H9 (cell line): Measurements from ENCODE around the gene MTA1. TPM values are rescaled to one million over a fixed set of nuclear protein-coding genes. Genes with fewer than 3 reads are reported as not detected.

Source experiments
- DNase-seq: peaks from one replicate; pipeline ENCODE4 v3.0.0-alpha.2; 2017
- H2AFZ ChIP-seq: one replicate; pipeline ENCODE4 v1.6.1; 2013; ENCODE audit warnings: mild to moderate bottlenecking, low read length, control low read depth, moderate library complexity
- H2AK5ac ChIP-seq: 2 replicates; pipeline ENCODE4 v1.6.1; 2013; ENCODE audit warnings: low read length, control low read depth, mixed read lengths; ENCODE audit not compliant: insufficient read length
- H2BK120ac ChIP-seq: one replicate; pipeline ENCODE4 v1.6.1; 2013; ENCODE audit warnings: low read depth, mild to moderate bottlenecking, low read length, control low read depth, inconsistent platforms; ENCODE audit not compliant: poor library complexity, severe bottlenecking
- H2BK12ac ChIP-seq: 2 replicates; pipeline ENCODE4 v1.6.1; 2013; ENCODE audit warnings: low read length, control low read depth, mixed read lengths, low read depth; ENCODE audit not compliant: insufficient read length
- H2BK15ac ChIP-seq: 2 replicates; pipeline ENCODE4 v1.6.1; 2013; ENCODE audit warnings: low read depth, low read length, control low read depth
- H2BK20ac ChIP-seq: one replicate; pipeline ENCODE4 v1.6.1; 2013; ENCODE audit warnings: low read depth, mild to moderate bottlenecking, low read length, control low read depth, inconsistent platforms; ENCODE audit not compliant: poor library complexity, severe bottlenecking
- H2BK5ac ChIP-seq: 2 replicates; pipeline ENCODE4 v1.6.1; 2013; ENCODE audit warnings: low read length, control low read depth, mixed read lengths; ENCODE audit not compliant: insufficient read length
- H3K14ac ChIP-seq: 2 replicates; pipeline ENCODE4 v1.6.1; 2013; ENCODE audit warnings: low read length, control low read depth; ENCODE audit not compliant: insufficient read depth
- H3K18ac ChIP-seq: 2 replicates; pipeline ENCODE4 v1.6.1; 2013; ENCODE audit warnings: low read depth, mild to moderate bottlenecking, mixed read lengths, low read length, control low read depth; ENCODE audit not compliant: insufficient read length
- H3K23ac ChIP-seq: 2 replicates; pipeline ENCODE4 v1.6.1; 2013; ENCODE audit warnings: low read length, control low read depth, mixed read lengths, low read depth; ENCODE audit not compliant: insufficient read length
- H3K23me2 ChIP-seq: 2 replicates; pipeline ENCODE4 v1.6.1; 2013; ENCODE audit warnings: low read depth, mild to moderate bottlenecking, mixed read lengths, low read length, control low read depth; ENCODE audit not compliant: insufficient read length, poor library complexity, severe bottlenecking
- H3K27ac ChIP-seq: 2 replicates; pipeline ENCODE4 v1.5.1; 2013; ENCODE audit warnings: low read length, control low read depth, mixed read lengths, low read depth; ENCODE audit not compliant: insufficient read length
- H3K27me3 ChIP-seq: 2 replicates; pipeline ENCODE4 v1.6.1; 2013; ENCODE audit warnings: low read length, control low read depth, inconsistent platforms; ENCODE audit not compliant: insufficient read depth
- H3K4ac ChIP-seq: 2 replicates; pipeline ENCODE4 v1.6.1; 2013; ENCODE audit warnings: low read depth, mild to moderate bottlenecking, control low read depth, inconsistent platforms, low read length, moderate library complexity
- H3K4me1 ChIP-seq: 2 replicates; pipeline ENCODE4 v1.6.1; 2013; ENCODE audit warnings: low read length, control low read depth, inconsistent platforms; ENCODE audit not compliant: insufficient read depth
- H3K4me2 ChIP-seq: 2 replicates; pipeline ENCODE4 v1.6.1; 2013; ENCODE audit warnings: low read length, control low read depth, mixed read lengths; ENCODE audit not compliant: insufficient read length, insufficient read depth
- H3K56ac ChIP-seq: 2 replicates; pipeline ENCODE4 v1.6.1; 2013; ENCODE audit warnings: low read depth, mild to moderate bottlenecking, mixed read lengths, low read length, control low read depth; ENCODE audit not compliant: insufficient read length
- H3K79me1 ChIP-seq: 2 replicates; pipeline ENCODE4 v1.6.1; 2013; ENCODE audit warnings: low read depth, mild to moderate bottlenecking, moderate library complexity, low read length, control low read depth, inconsistent platforms; ENCODE audit not compliant: insufficient read depth, poor library complexity, severe bottlenecking
- H3K79me2 ChIP-seq: 2 replicates; pipeline ENCODE4 v1.6.1; 2013; ENCODE audit warnings: low read length, control low read depth, inconsistent platforms; ENCODE audit not compliant: insufficient read depth
- H3K9ac ChIP-seq: 2 replicates; pipeline ENCODE4 v1.6.1; 2013; ENCODE audit warnings: low read length, control low read depth, mixed read lengths; ENCODE audit not compliant: insufficient read length; ENCODE audit errors: extremely low read depth
- H3K9me3 ChIP-seq: one replicate; pipeline ENCODE4 v1.6.1; 2013; ENCODE audit warnings: low read depth, low read length, inconsistent platforms; ENCODE audit not compliant: control insufficient read depth
- H3T11ph ChIP-seq: one replicate; pipeline ENCODE4 v1.6.1; 2013; ENCODE audit warnings: mild to moderate bottlenecking, low read length, control low read depth, inconsistent platforms
- H4K20me1 ChIP-seq: one replicate; pipeline ENCODE4 v1.6.1; 2013; ENCODE audit not compliant: control insufficient read depth, insufficient read length, insufficient read depth
- H4K5ac ChIP-seq: 2 replicates; pipeline ENCODE4 v1.6.1; 2013; ENCODE audit warnings: low read depth, mild to moderate bottlenecking, mixed read lengths, low read length, control low read depth; ENCODE audit not compliant: insufficient read length
- H4K8ac ChIP-seq: replicated peaks from 2 replicates; pipeline ENCODE4 v1.6.1; 2013; ENCODE audit warnings: low read length, control low read depth, mixed read lengths, low read depth; ENCODE audit not compliant: insufficient read length
- H4K91ac ChIP-seq: 2 replicates; pipeline ENCODE4 v1.6.1; 2013; ENCODE audit warnings: low read depth, mild to moderate bottlenecking, moderate library complexity, mixed read lengths, low read length, control low read depth; ENCODE audit not compliant: insufficient read length
- H3K27ac Mint-ChIP-seq, 3 experiments: 2 replicates in 2 of 3; 3 replicates in 1 of 3; pipeline ENCODE4 v1.8.0; 2020 to 2021; ENCODE audit warnings: mixed read lengths in 3 of 3, mild to moderate bottlenecking in 1 of 3, moderate library complexity in 1 of 3
- H3K27me3 Mint-ChIP-seq: 2 replicates; pipeline ENCODE4 v1.8.0; 2021; ENCODE audit warnings: low read depth, mild to moderate bottlenecking, moderate library complexity, mixed read lengths
- H3K36me3 Mint-ChIP-seq, 3 experiments: 2 replicates in 2 of 3; 3 replicates in 1 of 3; pipeline ENCODE4 v1.8.0; 2020 to 2021; ENCODE audit warnings: low read depth in 3 of 3, mixed read lengths in 3 of 3; ENCODE audit not compliant: insufficient read depth in 1 of 3
- H3K4me1 Mint-ChIP-seq, 2 experiments: 2 replicates each; pipeline ENCODE4 v1.8.0; 2020; ENCODE audit warnings: mixed read lengths in 2 of 2
- H3K4me3 Mint-ChIP-seq, 2 experiments: 2 replicates in 1 of 2; 3 replicates in 1 of 2; pipeline ENCODE4 v1.8.0; 2020 to 2021; ENCODE audit warnings: mild to moderate bottlenecking in 2 of 2, mixed read lengths in 2 of 2, moderate library complexity in 1 of 2
- H3K9me3 Mint-ChIP-seq, 2 experiments: 2 replicates in 1 of 2; 3 replicates in 1 of 2; pipeline ENCODE4 v1.8.0; 2020; ENCODE audit warnings: mild to moderate bottlenecking in 2 of 2, mixed read lengths in 2 of 2, moderate library complexity in 1 of 2
- WGBS: extraction: QIAGEN DNeasy Blood & Tissue Kit; methylation state at CpG from one replicate; pipeline ENCODE4 v1.1.7; 2013; ENCODE audit warnings: missing lambda C conversion rate, low lambda C conversion rate, mixed read lengths; ENCODE audit not compliant: insufficient read length; ENCODE audit errors: extremely low coverage; 5-methylcytosine and 5-hydroxymethylcytosine counted together
- total RNA-seq: library from RNA; stranded (reverse); gene quantifications from 2 replicates; pipeline ENCODE4 v1.2.1, GENCODE V29; 2021
- TF ChIP-seq, protein P1 (sequence below): fragments of 200-600 bp; sonication (generic); conservative IDR thresholded peaks from 3 replicates; pipeline ENCODE4 v1.8.0; 2021; ENCODE audit warnings: antibody characterized with exemption, mild to moderate bottlenecking

MTA1 gene
- total RNA-seq, 1 experiment from 2014 or later = 230 TPM

DNA sequence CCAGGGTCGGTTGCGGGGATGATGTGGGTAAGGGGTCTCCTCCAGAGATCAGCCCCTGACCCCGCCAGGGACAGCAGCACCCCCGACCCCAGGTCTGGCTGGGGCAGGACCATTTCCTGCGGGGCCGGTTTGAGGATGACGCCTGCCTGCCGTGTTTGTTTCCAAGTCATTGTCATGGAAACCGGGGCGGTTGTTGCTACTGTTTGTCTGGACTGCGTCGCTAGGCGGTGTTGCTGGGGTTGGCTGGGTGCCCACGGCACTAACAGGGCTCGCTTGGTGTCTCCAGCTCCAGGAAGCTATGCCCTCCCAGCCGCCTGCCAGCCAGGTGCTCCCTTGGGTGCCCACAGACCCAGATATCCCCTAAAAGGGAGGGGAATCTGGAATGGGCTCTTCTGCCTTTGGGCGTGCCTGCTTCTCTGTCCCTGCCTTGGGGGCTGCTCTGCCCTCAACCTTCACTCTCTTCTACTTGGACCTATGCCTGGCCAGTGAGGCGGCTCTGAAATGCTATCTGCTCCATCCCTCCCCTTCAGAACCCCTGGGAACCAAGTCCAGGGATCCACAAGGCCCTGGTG is 62.3 kb downstream of the MTA1 start:
- peak overlapping the region; percentile 93 for H3K4ac ChIP-seq
- peak overlapping the region; percentile 91 for H3K18ac ChIP-seq
- DNase-seq = peak; percentile 92
- no peak overlapping the region for H2BK15ac ChIP-seq
- H4K8ac ChIP-seq = no peak overlapping the region
- no peak overlapping the region for H2BK5ac ChIP-seq
- peak overlapping the region; percentile 71 for H3T11ph ChIP-seq
- H3K27ac ChIP-seq = no peak overlapping the region
- no CpG with 5 or more reads among the region's 18 CpGs for WGBS
- peaks cover 35% of the 10 kb centered on the region for H3K27me3 ChIP-seq
- H4K91ac ChIP-seq = peak overlapping the region; percentile 86
- H4K5ac ChIP-seq = peak overlapping the region; percentile 47
- H2BK12ac ChIP-seq = peak overlapping the region; percentile 59
- H3K4me2 ChIP-seq = no peak overlapping the region
- Mint-ChIP-seq H3K36me3 (no peaks in the 10 kb centered on the region), H3K27ac (peak overlapping the region in 2 of 3 experiments; percentile 73 to 98; a peak in 3 of 7 replicates), H3K4me3 (peak overlapping the region; percentile 44 to 71), H3K27me3 (peaks cover 87% of the 10 kb centered on the region), H3K9me3 (peaks cover 0 to 3% of the 10 kb centered on the region in 2 experiments; a peak in 1 of 5 replicates), H3K4me1 (peaks cover 11 to 33% of the 10 kb centered on the region in 2 experiments)
- H3K23me2 ChIP-seq = peaks cover 5% of the 10 kb centered on the region
- H3K79me1 ChIP-seq = no peaks in the 10 kb centered on the region
- no peak overlapping the region for H2AK5ac ChIP-seq
- H3K14ac ChIP-seq = peak overlapping the region; percentile 96
- no peaks in the 10 kb centered on the region for H3K4me1 ChIP-seq
- no peaks in the 10 kb centered on the region for H3K9me3 ChIP-seq
- no peak overlapping the region for H2AFZ ChIP-seq
- no peaks in the 10 kb centered on the region for H3K79me2 ChIP-seq
- H3K9ac ChIP-seq = no peak overlapping the region
- H3K23ac ChIP-seq = no peak overlapping the region
- TF ChIP-seq, protein P1, sequence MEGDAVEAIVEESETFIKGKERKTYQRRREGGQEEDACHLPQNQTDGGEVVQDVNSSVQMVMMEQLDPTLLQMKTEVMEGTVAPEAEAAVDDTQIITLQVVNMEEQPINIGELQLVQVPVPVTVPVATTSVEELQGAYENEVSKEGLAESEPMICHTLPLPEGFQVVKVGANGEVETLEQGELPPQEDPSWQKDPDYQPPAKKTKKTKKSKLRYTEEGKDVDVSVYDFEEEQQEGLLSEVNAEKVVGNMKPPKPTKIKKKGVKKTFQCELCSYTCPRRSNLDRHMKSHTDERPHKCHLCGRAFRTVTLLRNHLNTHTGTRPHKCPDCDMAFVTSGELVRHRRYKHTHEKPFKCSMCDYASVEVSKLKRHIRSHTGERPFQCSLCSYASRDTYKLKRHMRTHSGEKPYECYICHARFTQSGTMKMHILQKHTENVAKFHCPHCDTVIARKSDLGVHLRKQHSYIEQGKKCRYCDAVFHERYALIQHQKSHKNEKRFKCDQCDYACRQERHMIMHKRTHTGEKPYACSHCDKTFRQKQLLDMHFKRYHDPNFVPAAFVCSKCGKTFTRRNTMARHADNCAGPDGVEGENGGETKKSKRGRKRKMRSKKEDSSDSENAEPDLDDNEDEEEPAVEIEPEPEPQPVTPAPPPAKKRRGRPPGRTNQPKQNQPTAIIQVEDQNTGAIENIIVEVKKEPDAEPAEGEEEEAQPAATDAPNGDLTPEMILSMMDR = peak; percentile 33; the same call in 2 of the 3 replicates
- no peak overlapping the region for H3K56ac ChIP-seq
- H2BK120ac ChIP-seq = peak overlapping the region; percentile 84
- H4K20me1 ChIP-seq = no peaks in the 10 kb centered on the region
- H2BK20ac ChIP-seq = no peak overlapping the region
